ENCODE results near the gene XBP1.

- TF ChIP-seq POLR2AphosphoS5 (IDR thresholded peaks at IDR 0.05; ENCODE audit: borderline replicate concordance, low read depth, low read length) (no peak), EZH2 (IDR thresholded peaks at IDR 0.05) (no peak)
These were observed 1.4 kb downstream of the XBP1 start for GRCh38 chr22:28798810-28799605.
